Measurements from ENCODE around the gene CD40. TPM values are rescaled to one million over a fixed set of nuclear protein-coding genes. Genes with fewer than 3 reads are reported as not detected.

CD40 gene
- total and polyA plus RNA-seq, 2 donors (not counting 1 experiment from before 2014, with no cell fraction given), result 1.5 to 2.3 TPM

DNA sequence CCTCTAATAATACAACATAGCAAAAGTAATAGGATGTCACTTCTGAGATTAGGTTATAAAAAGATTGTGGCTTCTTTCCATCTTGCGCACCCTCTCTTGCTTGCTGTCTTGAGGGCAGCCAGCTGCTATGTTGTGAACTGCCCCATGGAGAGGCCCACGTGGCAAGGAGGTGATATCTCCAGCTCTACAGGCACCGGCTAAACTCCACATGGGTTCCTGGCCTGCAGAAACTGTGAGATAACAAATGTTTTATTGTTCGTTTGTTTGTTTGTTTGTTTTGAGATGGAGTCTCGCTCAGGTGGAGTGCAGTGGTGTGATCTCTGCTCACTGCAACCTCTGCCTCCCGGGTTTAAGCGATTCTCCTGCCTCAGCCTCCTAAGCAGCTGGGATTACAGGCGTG is 38.0 kb downstream of the CD40 start:
- DNase-seq (ENCODE audit: low read depth in 2 of 2), result no peak
- Histone ChIP-seq H3K4me2 (ENCODE audit: extremely low read depth, insufficient read depth, low read length) (no peak overlapping the region), H3K79me2 (ENCODE audit: control insufficient read depth, insufficient read depth, low read length) (no peaks in the 10 kb centered on the region), H3K9ac (ENCODE audit: insufficient read depth, low read length) (no peak overlapping the region), H3K27me3 (ENCODE audit: control insufficient read depth, insufficient read depth, low read length) (peaks cover 10% of the 10 kb centered on the region), H3K27ac (ENCODE audit: insufficient read depth, low read length) (no peak overlapping the region), H2AFZ (ENCODE audit: low read length) (no peak overlapping the region), H3K36me3 (ENCODE audit: control insufficient read depth, insufficient read depth, low read length) (no peaks in the 10 kb centered on the region), H3K4me3 (replicated peaks in 1 of 4; ENCODE audit: control extremely low read depth in 1 of 4, insufficient read depth in 1 of 4, low read depth in 3 of 4, low read length in 4 of 4) (no peak overlapping the region), H3K9me3 (ENCODE audit: control insufficient read depth, insufficient read depth, low read depth, low read length) (no peaks in the 10 kb centered on the region), H3K4me1 (ENCODE audit: control insufficient read depth, extremely low read depth, insufficient read depth, low read length) (no peaks in the 10 kb centered on the region), H4K20me1 (ENCODE audit: control insufficient read depth, extremely low read depth, insufficient read depth, low read length) (no peaks in the 10 kb centered on the region)
- TF ChIP-seq CTCF (conservative IDR thresholded peaks at IDR 0.05 in 1 of 2, IDR thresholded peaks at IDR 0.05 in 1 of 2; ENCODE audit: low read depth in 1 of 2, low read length in 2 of 2) (no peak), EZH2 (IDR thresholded peaks at IDR 0.05; ENCODE audit: low read length, missing control alignments) (no peak)

- no peaks in the 10 kb centered on the region for H3K79me2 ChIP-seq (ENCODE audit: control insufficient read depth, insufficient read depth, low read length)
- H3K4me3 ChIP-seq (replicated peaks in 1 of 4; ENCODE audit: control extremely low read depth in 1 of 4, insufficient read depth in 1 of 4, low read depth in 3 of 4, low read length in 4 of 4), result no peak overlapping the region
- peaks cover 10% of the 10 kb centered on the region for H3K27me3 ChIP-seq (ENCODE audit: control insufficient read depth, insufficient read depth, low read length)
- DNase-seq (ENCODE audit: low read depth in 2 of 2), result no peak
- H4K20me1 ChIP-seq (ENCODE audit: control insufficient read depth, extremely low read depth, insufficient read depth, low read length), result no peaks in the 10 kb centered on the region
- H3K36me3 ChIP-seq (ENCODE audit: control insufficient read depth, insufficient read depth, low read length), result no peaks in the 10 kb centered on the region
- H2AFZ ChIP-seq (ENCODE audit: low read length), result no peak overlapping the region
- H3K9me3 ChIP-seq (ENCODE audit: control insufficient read depth, insufficient read depth, low read depth, low read length), result no peaks in the 10 kb centered on the region
- H3K4me2 ChIP-seq (ENCODE audit: extremely low read depth, insufficient read depth, low read length), result no peak overlapping the region
- no peaks in the 10 kb centered on the region for H3K4me1 ChIP-seq (ENCODE audit: control insufficient read depth, extremely low read depth, insufficient read depth, low read length)
- no peak overlapping the region for H3K27ac ChIP-seq (ENCODE audit: insufficient read depth, low read length)
- TF ChIP-seq EZH2 (IDR thresholded peaks at IDR 0.05; ENCODE audit: low read length, missing control alignments), result no peak
- TF ChIP-seq CTCF (conservative IDR thresholded peaks at IDR 0.05 in 1 of 2, IDR thresholded peaks at IDR 0.05 in 1 of 2; ENCODE audit: low read depth in 1 of 2, low read length in 2 of 2), result no peak
- H3K9ac ChIP-seq (ENCODE audit: insufficient read depth, low read length), result no peak overlapping the region
Measured at GRCh38 chr20:46157076-46157592, 39.0 kb downstream of the CD40 start.

- TF ChIP-seq CTCF (conservative IDR thresholded peaks at IDR 0.05 in 1 of 2, IDR thresholded peaks at IDR 0.05 in 1 of 2; ENCODE audit: low read depth in 1 of 2, low read length in 2 of 2) (no peak), EZH2 (IDR thresholded peaks at IDR 0.05; ENCODE audit: low read length, missing control alignments) (no peak)
- H3K36me3 ChIP-seq (ENCODE audit: control insufficient read depth, insufficient read depth, low read length), result no peaks in the 10 kb centered on the region
- H3K4me3 ChIP-seq (replicated peaks in 1 of 4; ENCODE audit: control extremely low read depth in 1 of 4, insufficient read depth in 1 of 4, low read depth in 3 of 4, low read length in 4 of 4), result no peak overlapping the region
- no peak for DNase-seq (ENCODE audit: low read depth in 2 of 2)
- peaks cover 10% of the 10 kb centered on the region for H3K27me3 ChIP-seq (ENCODE audit: control insufficient read depth, insufficient read depth, low read length)
- no peaks in the 10 kb centered on the region for H4K20me1 ChIP-seq (ENCODE audit: control insufficient read depth, extremely low read depth, insufficient read depth, low read length)
- H3K79me2 ChIP-seq (ENCODE audit: control insufficient read depth, insufficient read depth, low read length), result no peaks in the 10 kb centered on the region
- H3K4me2 ChIP-seq (ENCODE audit: extremely low read depth, insufficient read depth, low read length), result no peak overlapping the region
- H3K9me3 ChIP-seq (ENCODE audit: control insufficient read depth, insufficient read depth, low read depth, low read length), result no peaks in the 10 kb centered on the region
- no peaks in the 10 kb centered on the region for H3K4me1 ChIP-seq (ENCODE audit: control insufficient read depth, extremely low read depth, insufficient read depth, low read length)
- no peak overlapping the region for H3K27ac ChIP-seq (ENCODE audit: insufficient read depth, low read length)
- H3K9ac ChIP-seq (ENCODE audit: insufficient read depth, low read length), result no peak overlapping the region
- H2AFZ ChIP-seq (ENCODE audit: low read length), result no peak overlapping the region
Measured at GRCh38 chr20:46157625-46158024, 39.5 kb downstream of the CD40 start.
